ENCODE data around the gene PNRC2. TPM values are rescaled to one million over a fixed set of nuclear protein-coding genes. Genes with fewer than 3 reads are reported as not detected.

Gene PNRC2
- total and polyA plus RNA-seq, 2 of the 13 experiments (the other 11 are each of a cell fraction or from before 2014, with no cell fraction given) = 74.9 to 97.5 TPM

GRCh38 chr1:23999156-23999671 lies 39.6 kb downstream of the PNRC2 start:
- peak overlapping the region; percentile 5 for H2AFZ ChIP-seq (ENCODE audit: low read length)
- in situ Hi-C loops (cut with HindIII; ENCODE audit: extremely low pct_ligation_motif_present, low pct_unique_long_range_greater_than_20kb) (no loop called here), intact Hi-C loops (cut with micrococcal nuclease; ENCODE audit: unreplicated experiment) (no loop called here)
- 72% methylated on average over 3 of the region's 3 CpGs for WGBS (ENCODE audit: low lambda C conversion rate)
- FAIRE-seq (no peak), ATAC-seq (no peak), DNase-seq (ENCODE audit: low spot score) (no peak)
- H3K4me3 ChIP-seq (replicated peaks in 1 of 3; ENCODE audit: insufficient read depth in 1 of 3, low read depth in 2 of 3, low read length in 3 of 3) = no peak overlapping the region
- no TSS peak for BruUV-seq (replicated peaks)
- ChIA-PET CTCF (ENCODE audit: low intra/inter-chr PET ratio, low total read pairs) (no interaction called here), POLR2A (no interaction called here)
- H3K4me1 ChIP-seq (ENCODE audit: insufficient read depth, low read length) = peaks cover 72% of the 10 kb centered on the region
- H3K4me2 ChIP-seq (ENCODE audit: low read depth, low read length) = no peak overlapping the region
- H3K79me2 ChIP-seq (ENCODE audit: insufficient read depth, low read length) = no peaks in the 10 kb centered on the region
- H3K9me3 ChIP-seq (ENCODE audit: low read length) = no peaks in the 10 kb centered on the region
- H3K27me3 ChIP-seq (ENCODE audit: control insufficient read depth in 1 of 2, insufficient read depth in 2 of 2, low read length in 2 of 2) = no peaks in the 10 kb centered on the region
- no peaks in the 10 kb centered on the region for H4K20me1 ChIP-seq (ENCODE audit: insufficient read depth, low read length)
- no peak for TF ChIP-seq CREM (IDR thresholded peaks at IDR 0.05)
- TF ChIP-seq CREM (CRISPR knock-in tag; IDR thresholded peaks at IDR 0.05) = no peak
- TF ChIP-seq, protein P1, sequence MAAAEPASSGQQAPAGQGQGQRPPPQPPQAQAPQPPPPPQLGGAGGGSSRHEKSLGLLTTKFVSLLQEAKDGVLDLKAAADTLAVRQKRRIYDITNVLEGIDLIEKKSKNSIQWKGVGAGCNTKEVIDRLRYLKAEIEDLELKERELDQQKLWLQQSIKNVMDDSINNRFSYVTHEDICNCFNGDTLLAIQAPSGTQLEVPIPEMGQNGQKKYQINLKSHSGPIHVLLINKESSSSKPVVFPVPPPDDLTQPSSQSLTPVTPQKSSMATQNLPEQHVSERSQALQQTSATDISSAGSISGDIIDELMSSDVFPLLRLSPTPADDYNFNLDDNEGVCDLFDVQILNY (CRISPR knock-in tag; conservative IDR thresholded peaks at IDR 0.05) = no peak
- TF ChIP-seq ISL2 (CRISPR knock-in tag; IDR thresholded peaks at IDR 0.05) = no peak
- TF ChIP-seq PAWR (CRISPR knock-in tag; IDR thresholded peaks at IDR 0.05; ENCODE audit: borderline replicate concordance) = no peak
- TF ChIP-seq, protein P2, sequence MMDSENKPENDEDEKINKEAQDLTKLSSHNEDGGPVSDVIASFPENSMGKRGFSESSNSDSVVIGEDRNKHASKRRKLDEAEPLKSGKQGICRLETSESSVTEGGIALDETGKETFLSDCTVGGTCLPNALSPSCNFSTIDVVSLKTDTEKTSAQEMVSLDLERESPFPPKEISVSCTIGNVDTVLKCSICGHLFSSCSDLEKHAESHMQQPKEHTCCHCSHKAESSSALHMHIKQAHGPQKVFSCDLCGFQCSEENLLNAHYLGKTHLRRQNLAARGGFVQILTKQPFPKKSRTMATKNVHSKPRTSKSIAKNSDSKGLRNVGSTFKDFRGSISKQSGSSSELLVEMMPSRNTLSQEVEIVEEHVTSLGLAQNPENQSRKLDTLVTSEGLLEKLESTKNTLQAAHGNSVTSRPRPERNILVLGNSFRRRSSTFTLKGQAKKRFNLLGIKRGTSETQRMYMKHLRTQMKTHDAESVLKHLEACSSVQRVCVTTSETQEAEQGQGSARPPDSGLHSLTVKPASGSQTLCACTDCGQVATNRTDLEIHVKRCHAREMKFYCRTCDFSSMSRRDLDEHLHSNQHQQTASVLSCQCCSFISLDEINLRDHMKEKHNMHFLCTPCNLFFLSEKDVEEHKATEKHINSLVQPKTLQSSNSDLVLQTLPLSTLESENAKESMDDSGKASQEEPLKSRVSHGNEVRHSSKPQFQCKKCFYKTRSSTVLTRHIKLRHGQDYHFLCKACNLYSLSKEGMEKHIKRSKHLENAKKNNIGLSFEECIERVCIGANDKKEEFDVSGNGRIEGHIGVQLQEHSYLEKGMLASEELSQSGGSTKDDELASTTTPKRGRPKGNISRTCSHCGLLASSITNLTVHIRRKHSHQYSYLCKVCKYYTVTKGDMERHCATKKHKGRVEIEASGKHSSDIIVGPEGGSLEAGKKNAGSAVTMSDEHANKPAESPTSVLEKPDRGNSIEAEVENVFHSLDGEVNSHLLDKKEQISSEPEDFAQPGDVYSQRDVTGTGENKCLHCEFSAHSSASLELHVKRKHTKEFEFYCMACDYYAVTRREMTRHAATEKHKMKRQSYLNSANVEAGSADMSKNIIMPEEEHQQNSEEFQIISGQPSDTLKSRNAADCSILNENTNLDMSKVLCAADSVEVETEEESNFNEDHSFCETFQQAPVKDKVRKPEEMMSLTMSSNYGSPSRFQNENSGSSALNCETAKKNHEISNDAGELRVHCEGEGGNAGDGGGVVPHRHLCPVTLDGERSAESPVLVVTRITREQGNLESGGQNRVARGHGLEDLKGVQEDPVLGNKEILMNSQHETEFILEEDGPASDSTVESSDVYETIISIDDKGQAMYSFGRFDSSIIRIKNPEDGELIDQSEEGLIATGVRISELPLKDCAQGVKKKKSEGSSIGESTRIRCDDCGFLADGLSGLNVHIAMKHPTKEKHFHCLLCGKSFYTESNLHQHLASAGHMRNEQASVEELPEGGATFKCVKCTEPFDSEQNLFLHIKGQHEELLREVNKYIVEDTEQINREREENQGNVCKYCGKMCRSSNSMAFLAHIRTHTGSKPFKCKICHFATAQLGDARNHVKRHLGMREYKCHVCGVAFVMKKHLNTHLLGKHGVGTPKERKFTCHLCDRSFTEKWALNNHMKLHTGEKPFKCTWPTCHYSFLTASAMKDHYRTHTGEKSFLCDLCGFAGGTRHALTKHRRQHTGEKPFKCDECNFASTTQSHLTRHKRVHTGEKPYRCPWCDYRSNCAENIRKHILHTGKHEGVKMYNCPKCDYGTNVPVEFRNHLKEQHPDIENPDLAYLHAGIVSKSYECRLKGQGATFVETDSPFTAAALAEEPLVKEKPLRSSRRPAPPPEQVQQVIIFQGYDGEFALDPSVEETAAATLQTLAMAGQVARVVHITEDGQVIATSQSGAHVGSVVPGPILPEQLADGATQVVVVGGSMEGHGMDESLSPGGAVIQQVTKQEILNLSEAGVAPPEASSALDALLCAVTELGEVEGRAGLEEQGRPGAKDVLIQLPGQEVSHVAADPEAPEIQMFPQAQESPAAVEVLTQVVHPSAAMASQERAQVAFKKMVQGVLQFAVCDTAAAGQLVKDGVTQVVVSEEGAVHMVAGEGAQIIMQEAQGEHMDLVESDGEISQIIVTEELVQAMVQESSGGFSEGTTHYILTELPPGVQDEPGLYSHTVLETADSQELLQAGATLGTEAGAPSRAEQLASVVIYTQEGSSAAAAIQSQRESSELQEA (CRISPR knock-in tag; IDR thresholded peaks at IDR 0.05; ENCODE audit: not compliant biosample characterization) = no peak
- TF ChIP-seq KLF15 (CRISPR knock-in tag; IDR thresholded peaks at IDR 0.05; ENCODE audit: borderline replicate concordance) = no peak
- no peak for TF ChIP-seq ZNF737 (CRISPR knock-in tag; IDR thresholded peaks at IDR 0.05; ENCODE audit: borderline replicate concordance)
- no peak for TF ChIP-seq ZNF253 (CRISPR knock-in tag; IDR thresholded peaks at IDR 0.05; ENCODE audit: borderline replicate concordance)
- TF ChIP-seq HMG20B (CRISPR knock-in tag; conservative IDR thresholded peaks at IDR 0.05) = no peak
- TF ChIP-seq, protein P3, sequence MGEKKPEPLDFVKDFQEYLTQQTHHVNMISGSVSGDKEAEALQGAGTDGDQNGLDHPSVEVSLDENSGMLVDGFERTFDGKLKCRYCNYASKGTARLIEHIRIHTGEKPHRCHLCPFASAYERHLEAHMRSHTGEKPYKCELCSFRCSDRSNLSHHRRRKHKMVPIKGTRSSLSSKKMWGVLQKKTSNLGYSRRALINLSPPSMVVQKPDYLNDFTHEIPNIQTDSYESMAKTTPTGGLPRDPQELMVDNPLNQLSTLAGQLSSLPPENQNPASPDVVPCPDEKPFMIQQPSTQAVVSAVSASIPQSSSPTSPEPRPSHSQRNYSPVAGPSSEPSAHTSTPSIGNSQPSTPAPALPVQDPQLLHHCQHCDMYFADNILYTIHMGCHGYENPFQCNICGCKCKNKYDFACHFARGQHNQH (CRISPR knock-in tag; IDR thresholded peaks at IDR 0.05) = no peak
- TF ChIP-seq TFAP4 (IDR thresholded peaks at IDR 0.05; ENCODE audit: borderline replicate concordance, low read depth) = no peak
- no peak overlapping the region for H3K9ac ChIP-seq (ENCODE audit: insufficient read depth, low read depth, low read length)
- no peak overlapping the region for H3K27ac ChIP-seq (ENCODE audit: extremely low read length, insufficient read depth, low read length)
- H3K36me3 ChIP-seq (replicated peaks in 1 of 2; ENCODE audit: control insufficient read depth in 1 of 2, insufficient read depth in 2 of 2, low read length in 2 of 2) = no peaks in the 10 kb centered on the region
